NT2/D1 (cell line): ENCODE results near the gene PPP1R9A.

Source experiments
- YY1 ChIP-seq: IDR thresholded peaks from 2 replicates; pipeline ENCODE4 v1.6.1; 2011; ENCODE audit not compliant: insufficient read length, insufficient read depth
- ZNF274 ChIP-seq: IDR thresholded peaks from 2 replicates; pipeline ENCODE4 v1.6.1; 2011; ENCODE audit warnings: mild to moderate bottlenecking, low read depth, low read length

DNA sequence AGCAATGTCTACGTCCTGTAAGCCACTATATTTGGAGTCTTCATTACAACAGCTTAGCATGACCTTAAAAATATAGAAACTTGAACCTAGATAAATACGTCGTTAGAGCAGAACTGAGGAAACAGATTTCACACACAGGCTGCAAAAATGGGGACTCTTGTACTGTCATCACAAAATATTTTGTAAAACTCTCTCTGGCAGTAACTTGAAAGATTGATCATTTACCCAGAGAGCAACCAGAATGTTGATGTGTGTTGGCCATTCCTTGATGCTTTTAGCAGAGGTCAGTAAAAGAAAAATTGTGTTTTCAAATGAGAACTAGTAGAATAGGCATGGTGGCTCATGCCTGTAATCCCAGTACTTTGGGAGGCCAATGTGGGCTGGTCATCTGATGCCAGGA is 431.4 kb downstream of the PPP1R9A start:
- no peak for TF ChIP-seq YY1
- TF ChIP-seq ZNF274, result no peak
